H9 (cell line): ENCODE data around the gene RIPK4. TPM values are rescaled to one million over a fixed set of nuclear protein-coding genes. Genes with fewer than 3 reads are reported as not detected.

Experiments
- DNase-seq: peaks from one replicate; pipeline ENCODE4 v3.0.0-alpha.2; 2017
- H2AFZ ChIP-seq: one replicate; pipeline ENCODE4 v1.6.1; 2013; ENCODE audit warnings: mild to moderate bottlenecking, low read length, control low read depth, moderate library complexity
- H2AK5ac ChIP-seq: 2 replicates; pipeline ENCODE4 v1.6.1; 2013; ENCODE audit warnings: low read length, control low read depth, mixed read lengths; ENCODE audit not compliant: insufficient read length
- H2BK120ac ChIP-seq: one replicate; pipeline ENCODE4 v1.6.1; 2013; ENCODE audit warnings: low read depth, mild to moderate bottlenecking, low read length, control low read depth, inconsistent platforms; ENCODE audit not compliant: poor library complexity, severe bottlenecking
- H2BK12ac ChIP-seq: 2 replicates; pipeline ENCODE4 v1.6.1; 2013; ENCODE audit warnings: low read length, control low read depth, mixed read lengths, low read depth; ENCODE audit not compliant: insufficient read length
- H2BK15ac ChIP-seq: 2 replicates; pipeline ENCODE4 v1.6.1; 2013; ENCODE audit warnings: low read depth, low read length, control low read depth
- H2BK20ac ChIP-seq: one replicate; pipeline ENCODE4 v1.6.1; 2013; ENCODE audit warnings: low read depth, mild to moderate bottlenecking, low read length, control low read depth, inconsistent platforms; ENCODE audit not compliant: poor library complexity, severe bottlenecking
- H2BK5ac ChIP-seq: 2 replicates; pipeline ENCODE4 v1.6.1; 2013; ENCODE audit warnings: low read length, control low read depth, mixed read lengths; ENCODE audit not compliant: insufficient read length
- H3K14ac ChIP-seq: 2 replicates; pipeline ENCODE4 v1.6.1; 2013; ENCODE audit warnings: low read length, control low read depth; ENCODE audit not compliant: insufficient read depth
- H3K18ac ChIP-seq: 2 replicates; pipeline ENCODE4 v1.6.1; 2013; ENCODE audit warnings: low read depth, mild to moderate bottlenecking, mixed read lengths, low read length, control low read depth; ENCODE audit not compliant: insufficient read length
- H3K23ac ChIP-seq: 2 replicates; pipeline ENCODE4 v1.6.1; 2013; ENCODE audit warnings: low read length, control low read depth, mixed read lengths, low read depth; ENCODE audit not compliant: insufficient read length
- H3K23me2 ChIP-seq: 2 replicates; pipeline ENCODE4 v1.6.1; 2013; ENCODE audit warnings: low read depth, mild to moderate bottlenecking, mixed read lengths, low read length, control low read depth; ENCODE audit not compliant: insufficient read length, poor library complexity, severe bottlenecking
- H3K27ac ChIP-seq: 2 replicates; pipeline ENCODE4 v1.5.1; 2013; ENCODE audit warnings: low read length, control low read depth, mixed read lengths, low read depth; ENCODE audit not compliant: insufficient read length
- H3K27me3 ChIP-seq: 2 replicates; pipeline ENCODE4 v1.6.1; 2013; ENCODE audit warnings: low read length, control low read depth, inconsistent platforms; ENCODE audit not compliant: insufficient read depth
- H3K4ac ChIP-seq: 2 replicates; pipeline ENCODE4 v1.6.1; 2013; ENCODE audit warnings: low read depth, mild to moderate bottlenecking, control low read depth, inconsistent platforms, low read length, moderate library complexity
- H3K4me1 ChIP-seq: 2 replicates; pipeline ENCODE4 v1.6.1; 2013; ENCODE audit warnings: low read length, control low read depth, inconsistent platforms; ENCODE audit not compliant: insufficient read depth
- H3K4me2 ChIP-seq: 2 replicates; pipeline ENCODE4 v1.6.1; 2013; ENCODE audit warnings: low read length, control low read depth, mixed read lengths; ENCODE audit not compliant: insufficient read length, insufficient read depth
- H3K56ac ChIP-seq: 2 replicates; pipeline ENCODE4 v1.6.1; 2013; ENCODE audit warnings: low read depth, mild to moderate bottlenecking, mixed read lengths, low read length, control low read depth; ENCODE audit not compliant: insufficient read length
- H3K79me1 ChIP-seq: 2 replicates; pipeline ENCODE4 v1.6.1; 2013; ENCODE audit warnings: low read depth, mild to moderate bottlenecking, moderate library complexity, low read length, control low read depth, inconsistent platforms; ENCODE audit not compliant: insufficient read depth, poor library complexity, severe bottlenecking
- H3K79me2 ChIP-seq: 2 replicates; pipeline ENCODE4 v1.6.1; 2013; ENCODE audit warnings: low read length, control low read depth, inconsistent platforms; ENCODE audit not compliant: insufficient read depth
- H3K9ac ChIP-seq: 2 replicates; pipeline ENCODE4 v1.6.1; 2013; ENCODE audit warnings: low read length, control low read depth, mixed read lengths; ENCODE audit not compliant: insufficient read length; ENCODE audit errors: extremely low read depth
- H3K9me3 ChIP-seq: one replicate; pipeline ENCODE4 v1.6.1; 2013; ENCODE audit warnings: low read depth, low read length, inconsistent platforms; ENCODE audit not compliant: control insufficient read depth
- H3T11ph ChIP-seq: one replicate; pipeline ENCODE4 v1.6.1; 2013; ENCODE audit warnings: mild to moderate bottlenecking, low read length, control low read depth, inconsistent platforms
- H4K20me1 ChIP-seq: one replicate; pipeline ENCODE4 v1.6.1; 2013; ENCODE audit not compliant: control insufficient read depth, insufficient read length, insufficient read depth
- H4K5ac ChIP-seq: 2 replicates; pipeline ENCODE4 v1.6.1; 2013; ENCODE audit warnings: low read depth, mild to moderate bottlenecking, mixed read lengths, low read length, control low read depth; ENCODE audit not compliant: insufficient read length
- H4K8ac ChIP-seq: replicated peaks from 2 replicates; pipeline ENCODE4 v1.6.1; 2013; ENCODE audit warnings: low read length, control low read depth, mixed read lengths, low read depth; ENCODE audit not compliant: insufficient read length
- H4K91ac ChIP-seq: 2 replicates; pipeline ENCODE4 v1.6.1; 2013; ENCODE audit warnings: low read depth, mild to moderate bottlenecking, moderate library complexity, mixed read lengths, low read length, control low read depth; ENCODE audit not compliant: insufficient read length
- H3K27ac Mint-ChIP-seq, 3 experiments: 2 replicates in 2 of 3; 3 replicates in 1 of 3; pipeline ENCODE4 v1.8.0; 2020 to 2021; ENCODE audit warnings: mixed read lengths in 3 of 3, mild to moderate bottlenecking in 1 of 3, moderate library complexity in 1 of 3
- H3K27me3 Mint-ChIP-seq: 2 replicates; pipeline ENCODE4 v1.8.0; 2021; ENCODE audit warnings: low read depth, mild to moderate bottlenecking, moderate library complexity, mixed read lengths
- H3K36me3 Mint-ChIP-seq, 3 experiments: 2 replicates in 2 of 3; 3 replicates in 1 of 3; pipeline ENCODE4 v1.8.0; 2020 to 2021; ENCODE audit warnings: low read depth in 3 of 3, mixed read lengths in 3 of 3; ENCODE audit not compliant: insufficient read depth in 1 of 3
- H3K4me1 Mint-ChIP-seq, 2 experiments: 2 replicates each; pipeline ENCODE4 v1.8.0; 2020; ENCODE audit warnings: mixed read lengths in 2 of 2
- H3K4me3 Mint-ChIP-seq, 2 experiments: 2 replicates in 1 of 2; 3 replicates in 1 of 2; pipeline ENCODE4 v1.8.0; 2020 to 2021; ENCODE audit warnings: mild to moderate bottlenecking in 2 of 2, mixed read lengths in 2 of 2, moderate library complexity in 1 of 2
- H3K9me3 Mint-ChIP-seq, 2 experiments: 2 replicates in 1 of 2; 3 replicates in 1 of 2; pipeline ENCODE4 v1.8.0; 2020; ENCODE audit warnings: mild to moderate bottlenecking in 2 of 2, mixed read lengths in 2 of 2, moderate library complexity in 1 of 2
- CTCF ChIP-seq: fragments of 200-600 bp; sonication (generic); conservative IDR thresholded peaks from 3 replicates; pipeline ENCODE4 v1.8.0; 2021; ENCODE audit warnings: antibody characterized with exemption, mild to moderate bottlenecking
- WGBS: extraction: QIAGEN DNeasy Blood & Tissue Kit; methylation state at CpG from one replicate; pipeline ENCODE4 v1.1.7; 2013; ENCODE audit warnings: missing lambda C conversion rate, low lambda C conversion rate, mixed read lengths; ENCODE audit not compliant: insufficient read length; ENCODE audit errors: extremely low coverage; 5-methylcytosine and 5-hydroxymethylcytosine counted together
- total RNA-seq: library from RNA; stranded (reverse); gene quantifications from 2 replicates; pipeline ENCODE4 v1.2.1, GENCODE V29; 2021

The RIPK4 gene
- total RNA-seq, 1 experiment from 2014 or later, result 2.9 TPM

- TF ChIP-seq CTCF, result no peak
- H4K20me1 ChIP-seq, result no peaks in the 10 kb centered on the region
- no peak overlapping the region for H2BK12ac ChIP-seq
- no peaks in the 10 kb centered on the region for H3K9me3 ChIP-seq
- H4K91ac ChIP-seq, result no peak overlapping the region
- H3K79me1 ChIP-seq, result no peaks in the 10 kb centered on the region
- H3K4me2 ChIP-seq, result peak overlapping the region; percentile 61
- H2BK5ac ChIP-seq, result no peak overlapping the region
- no peak overlapping the region for H3T11ph ChIP-seq
- no peak overlapping the region for H2BK120ac ChIP-seq
- no peak overlapping the region for H3K14ac ChIP-seq
- H3K4me3 Mint-ChIP-seq, result peak overlapping the region; percentile 58 to 82
- no peak overlapping the region for H2AFZ ChIP-seq
- DNase-seq, result no peak
- H2BK15ac ChIP-seq, result no peak overlapping the region
- H3K18ac ChIP-seq, result no peak overlapping the region
- H3K9me3 Mint-ChIP-seq, result peaks cover 0 to 2% of the 10 kb centered on the region in 2 experiments; a peak in 1 of 5 replicates
- no peak overlapping the region for H3K56ac ChIP-seq
- no peak overlapping the region for H4K5ac ChIP-seq
- peaks cover 54% of the 10 kb centered on the region for H3K27me3 ChIP-seq
- no peak overlapping the region for H3K27ac ChIP-seq
- no peak overlapping the region for H3K9ac ChIP-seq
- no peaks in the 10 kb centered on the region for H3K79me2 ChIP-seq
- WGBS, result no CpG with 5 or more reads among the region's 21 CpGs
- no peak overlapping the region for H4K8ac ChIP-seq
- H3K23ac ChIP-seq, result no peak overlapping the region
- H2AK5ac ChIP-seq, result no peak overlapping the region
- peaks cover 30% of the 10 kb centered on the region for H3K23me2 ChIP-seq
- no peaks in the 10 kb centered on the region for H3K36me3 Mint-ChIP-seq
- H3K4me1 Mint-ChIP-seq, result peaks cover 78 to 80% of the 10 kb centered on the region in 2 experiments
- peaks cover 86% of the 10 kb centered on the region for H3K27me3 Mint-ChIP-seq
- no peak overlapping the region for H2BK20ac ChIP-seq
- peaks cover 8% of the 10 kb centered on the region; the same call in 1 of the 2 replicates for H3K4me1 ChIP-seq
- no peak overlapping the region; a peak in 1 of 7 replicates for H3K27ac Mint-ChIP-seq
- H3K4ac ChIP-seq, result no peak overlapping the region
Measured at GRCh38 chr21:41763398-41763931, 3.4 kb downstream of the RIPK4 start.
